HepG2 (cell line): Measurements from ENCODE around the gene GJD4. TPM values are rescaled to one million over a fixed set of nuclear protein-coding genes. Genes with fewer than 3 reads are reported as not detected.

Experiments used
- ATAC-seq: fragments of 200-7000 bp; cut with Tn5 transposase; 3 replicates; pipeline ENCODE4 v1.9.1; 2020; ENCODE audit warnings: mild to moderate bottlenecking, moderate library complexity
- BruUV-seq: library from RNA; stranded (reverse); fragments of 400-500 nt; replicated peaks from 2 replicates; lab custom pipeline; 2021; lab: Mats Ljungman, UMichigan
- CTCF ChIA-PET: fragments of 300-600 bp; formaldehyde crosslinking; extraction: SDS; loops from one replicate; lab custom pipeline; 2021; ENCODE audit warnings: low total read pairs, inconsistent platforms, low intra/inter-chr PET ratio; lab: Yijun Ruan, JAX
- POLR2A ChIA-PET: fragments of 350-600 bp; sonication (Branson Sonifier 250); formaldehyde crosslinking; loops from one replicate; lab custom pipeline; 2020; ENCODE audit warnings: antibody characterized with exemption, inconsistent platforms; lab: Yijun Ruan, JAX
- DNase-seq: peaks from one replicate; pipeline ENCODE4 v3.0.0-alpha.2; 2015; ENCODE audit warnings: low spot score
- FAIRE-seq: peaks from 3 replicates; lab custom pipeline; 2011; peaks lifted over from hg19 to GRCh38; lab: Jason Lieb, UNC
- H2AFZ ChIP-seq: one replicate; pipeline ENCODE4 v1.6.1; 2011; ENCODE audit warnings: low read length, inconsistent platforms
- H3K27ac ChIP-seq: fragments of 300-600 bp; 3 replicates; pipeline ENCODE4 v1.8.0; 2011; ENCODE audit warnings: mixed run types, mild to moderate bottlenecking, mixed read lengths, low read length, inconsistent platforms; ENCODE audit not compliant: insufficient read depth; ENCODE audit errors: extremely low read length
- H3K27me3 ChIP-seq, 2 experiments: fragments of 200-600 bp in 1 of 2; 2 replicates in 1 of 2; 3 replicates in 1 of 2; pipeline versions ENCODE4 v1.6.0 to v1.8.0; 2011; ENCODE audit warnings: low read length in 2 of 2, mild to moderate bottlenecking in 2 of 2, moderate library complexity in 2 of 2, inconsistent platforms in 1 of 2; ENCODE audit not compliant: insufficient read depth in 2 of 2, control insufficient read depth in 1 of 2
- H3K36me3 ChIP-seq, 2 experiments: fragments of 200-600 bp in 1 of 2; replicated peaks in 1 of 2; 2 replicates in 1 of 2; 3 replicates in 1 of 2; pipeline versions ENCODE4 v1.5.1 to v1.8.0; 2011; ENCODE audit warnings: low read length in 2 of 2, inconsistent platforms in 1 of 2; ENCODE audit not compliant: insufficient read depth in 2 of 2, control insufficient read depth in 1 of 2
- H3K4me1 ChIP-seq: 2 replicates; pipeline ENCODE4 v1.5.1; 2012; ENCODE audit warnings: low read length, inconsistent platforms; ENCODE audit not compliant: insufficient read depth
- H3K4me2 ChIP-seq: 2 replicates; pipeline ENCODE4 v1.6.0; 2011; ENCODE audit warnings: low read depth, low read length, inconsistent platforms
- H3K4me3 ChIP-seq, 3 experiments: fragments of 200-600 bp in 1 of 3; sonication (generic), shearing (Covaris generic) in 1 of 3; replicated peaks in 1 of 3; 2 replicates each; pipeline ENCODE4 v1.5.1; 2011 to 2016; ENCODE audit warnings: low read length in 3 of 3, inconsistent platforms in 2 of 3, low read depth in 2 of 3, mild to moderate bottlenecking in 2 of 3, control low read depth in 1 of 3, mixed read lengths in 1 of 3; ENCODE audit not compliant: insufficient read depth in 1 of 3
- H3K79me2 ChIP-seq: one replicate; pipeline ENCODE4 v1.6.1; 2011; ENCODE audit warnings: low read length, inconsistent platforms; ENCODE audit not compliant: insufficient read depth
- H3K9ac ChIP-seq: 2 replicates; pipeline ENCODE4 v1.6.0; 2011; ENCODE audit warnings: mild to moderate bottlenecking, low read depth, low read length, inconsistent platforms; ENCODE audit not compliant: insufficient read depth
- H3K9me3 ChIP-seq: 2 replicates; pipeline ENCODE4 v1.5.1; 2012; ENCODE audit warnings: mild to moderate bottlenecking, low read length
- H4K20me1 ChIP-seq: 2 replicates; pipeline ENCODE4 v1.6.0; 2011; ENCODE audit warnings: inconsistent platforms, mild to moderate bottlenecking, low read length, moderate library complexity; ENCODE audit not compliant: insufficient read depth
- ARNTL ChIP-seq: sonication (generic); formaldehyde crosslinking; IDR thresholded peaks from 2 replicates; pipeline ENCODE4 v1.4.0; 2020; ENCODE audit warnings: mild to moderate bottlenecking, missing genetic modification reagents
- DNMT3B ChIP-seq: conservative IDR thresholded peaks from 2 replicates; pipeline ENCODE4 v1.6.1; 2016; ENCODE audit warnings: missing biosample characterization, control low read depth
- HNRNPK ChIP-seq: fragments of 200-400 bp; formaldehyde crosslinking; IDR thresholded peaks from 2 replicates; pipeline ENCODE4 v1.6.1; 2018; ENCODE audit warnings: low read length, low read depth, moderate library complexity, mild to moderate bottlenecking; ENCODE audit not compliant: poor library complexity, severe bottlenecking
- HNRNPL ChIP-seq: fragments of 200-400 bp; formaldehyde crosslinking; IDR thresholded peaks from 2 replicates; pipeline ENCODE4 v1.6.1; 2017; ENCODE audit warnings: mild to moderate bottlenecking, low read depth, low read length
- KLF16 ChIP-seq, 2 experiments: sonication (generic) in 1 of 2; formaldehyde crosslinking in 1 of 2; IDR thresholded peaks; 2 replicates each; pipeline versions ENCODE4 v1.6.1 to v1.8.0; 2016 to 2023; ENCODE audit warnings: missing genetic modification reagents in 2 of 2, missing compliant biosample characterization in 1 of 2
- NR2F2 ChIP-seq: IDR thresholded peaks from 2 replicates; pipeline ENCODE4 v1.6.1; 2012; ENCODE audit warnings: low read depth, inconsistent platforms, borderline replicate concordance
- REL ChIP-seq: sonication (generic); formaldehyde crosslinking; conservative IDR thresholded peaks from 2 replicates; pipeline ENCODE4 v1.8.0; 2022; ENCODE audit warnings: mild to moderate bottlenecking, missing genetic modification reagents, moderate library complexity
- THAP11 ChIP-seq: IDR thresholded peaks from 2 replicates; pipeline ENCODE4 v1.6.1; 2016; ENCODE audit warnings: missing biosample characterization, missing genetic modification reagents
- ZBTB4 ChIP-seq: sonication (generic); formaldehyde crosslinking; IDR thresholded peaks from 2 replicates; pipeline ENCODE4 v1.4.0; 2020; ENCODE audit warnings: missing genetic modification reagents, mild to moderate bottlenecking, borderline replicate concordance
- ZKSCAN8 ChIP-seq: IDR thresholded peaks from 2 replicates; pipeline ENCODE4 v1.6.1; 2016; ENCODE audit warnings: borderline replicate concordance, missing genetic modification reagents, missing compliant biosample characterization
- ZNF253 ChIP-seq: sonication (generic); formaldehyde crosslinking; IDR thresholded peaks from 2 replicates; pipeline ENCODE4 v1.8.0; 2022; ENCODE audit warnings: mild to moderate bottlenecking, missing genetic modification reagents, borderline replicate concordance
- ZNF333 ChIP-seq: sonication (generic); formaldehyde crosslinking; IDR thresholded peaks from 2 replicates; pipeline ENCODE4 v1.4.0; 2020; ENCODE audit warnings: mild to moderate bottlenecking, missing genetic modification reagents, borderline replicate concordance
- ZNF790 ChIP-seq: sonication (generic); formaldehyde crosslinking; IDR thresholded peaks from 2 replicates; pipeline ENCODE4 v1.8.0; 2022; ENCODE audit warnings: missing genetic modification reagents, mild to moderate bottlenecking, borderline replicate concordance
- ZSCAN29 ChIP-seq: sonication (generic); formaldehyde crosslinking; conservative IDR thresholded peaks from 2 replicates; pipeline ENCODE4 v1.4.0; 2020; ENCODE audit warnings: mild to moderate bottlenecking, missing genetic modification reagents
- WGBS: methylation state at CpG from one replicate; pipeline ENCODE4 v1.1.6; 2017; ENCODE audit warnings: low lambda C conversion rate; 5-methylcytosine and 5-hydroxymethylcytosine counted together
- in situ Hi-C: cut with HindIII; loops from 2 replicates; pipeline ENCODE4 v1.10.0; 2017; ENCODE audit warnings: low pct_unique_long_range_greater_than_20kb; ENCODE audit not compliant: extremely low pct_ligation_motif_present
- intact Hi-C: fragments of 100-400 bp; cut with micrococcal nuclease; formaldehyde crosslinking; loops from one replicate; pipeline ENCODE4 v1.10.0; 2022; ENCODE audit not compliant: unreplicated experiment
- polyA plus RNA-seq, 8 experiments: library from polyadenylated mRNA; depleted of rRNA in 3 of 8; stranded (reverse) in 7 of 8; unstranded in 1 of 8; fragments of >200 nt; fragmentation: Illumina TruSeq in 4 of 8; extraction: Trizol in 4 of 8; gene quantifications; 2 replicates each; pipeline versions ENCODE4 v1.2.1 to v1.2.3, GENCODE V29; 2011 to 2016; ENCODE audit warnings: low read depth in 4 of 8, missing spikeins in 1 of 8, mixed read lengths in 1 of 8; ENCODE audit not compliant: insufficient read depth in 1 of 8
- total RNA-seq, 5 experiments: library from RNA; depleted of rRNA; stranded (reverse); fragments of >200 nt; fragmentation: Illumina TruSeq; extraction: Trizol; gene quantifications; 2 replicates each; pipeline ENCODE4 v1.2.3, GENCODE V29; 2016; ENCODE audit warnings: low read depth in 1 of 5

Gene GJD4
- total and polyA plus RNA-seq, 2 of the 13 experiments (the other 11 are each of a cell fraction or from before 2014, with no cell fraction given), result not detected

DNA sequence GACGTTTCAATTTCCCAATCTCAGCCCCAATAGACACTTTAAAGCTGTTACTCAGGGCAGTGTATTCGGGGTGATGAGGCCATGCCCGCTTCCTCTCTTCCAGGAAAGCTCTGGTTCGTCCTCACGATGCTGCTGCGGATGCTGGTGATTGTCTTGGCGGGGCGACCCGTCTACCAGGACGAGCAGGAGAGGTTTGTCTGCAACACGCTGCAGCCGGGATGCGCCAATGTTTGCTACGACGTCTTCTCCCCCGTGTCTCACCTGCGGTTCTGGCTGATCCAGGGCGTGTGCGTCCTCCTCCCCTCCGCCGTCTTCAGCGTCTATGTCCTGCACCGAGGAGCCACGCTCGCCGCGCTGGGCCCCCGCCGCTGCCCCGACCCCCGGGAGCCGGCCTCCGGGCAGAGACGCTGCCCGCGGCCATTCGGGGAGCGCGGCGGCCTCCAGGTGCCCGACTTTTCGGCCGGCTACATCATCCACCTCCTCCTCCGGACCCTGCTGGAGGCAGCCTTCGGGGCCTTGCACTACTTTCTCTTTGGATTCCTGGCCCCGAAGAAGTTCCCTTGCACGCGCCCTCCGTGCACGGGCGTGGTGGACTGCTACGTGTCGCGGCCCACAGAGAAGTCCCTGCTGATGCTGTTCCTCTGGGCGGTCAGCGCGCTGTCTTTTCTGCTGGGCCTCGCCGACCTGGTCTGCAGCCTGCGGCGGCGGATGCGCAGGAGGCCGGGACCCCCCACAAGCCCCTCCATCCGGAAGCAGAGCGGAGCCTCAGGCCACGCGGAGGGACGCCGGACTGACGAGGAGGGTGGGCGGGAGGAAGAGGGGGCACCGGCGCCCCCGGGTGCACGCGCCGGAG, 2.6 kb downstream of the GJD4 start:
- H3K9me3 ChIP-seq, result 0 out of 2 replicates have a peak, but pooled peaks cover 7% of the 10 kb centered on the region
- ChIA-PET CTCF (no interaction called here), POLR2A (no interaction called here)
- H3K36me3 ChIP-seq, result no peaks in the 10 kb centered on the region
- H3K9ac ChIP-seq, result no peak overlapping the region
- H2AFZ ChIP-seq, result no peak overlapping the region
- peaks cover 13% of the 10 kb centered on the region for H3K4me1 ChIP-seq
- no peaks in the 10 kb centered on the region; a peak in 1 of 5 replicates for H3K27me3 ChIP-seq
- no peak for TF ChIP-seq ZSCAN29 (CRISPR knock-in tag)
- TF ChIP-seq THAP11 (CRISPR knock-in tag), result no peak
- no peak for TF ChIP-seq NR2F2
- TF ChIP-seq KLF16 (CRISPR knock-in tag; IDR thresholded peaks at IDR 0.05), result no peak
- no peak for TF ChIP-seq ARNTL (CRISPR knock-in tag)
- TF ChIP-seq HNRNPK, result no peak
- no peak for TF ChIP-seq ZNF333 (CRISPR knock-in tag)
- TF ChIP-seq ZKSCAN8 (CRISPR knock-in tag), result no peak
- TF ChIP-seq ZBTB4 (CRISPR knock-in tag), result no peak
- TF ChIP-seq ZNF253 (CRISPR knock-in tag), result no peak
- TF ChIP-seq HNRNPL, result no peak
- TF ChIP-seq DNMT3B, result no peak
- TF ChIP-seq REL, result no peak
- TF ChIP-seq ZNF790 (CRISPR knock-in tag), result no peak
- TF ChIP-seq, all 625 proteins: peak for 0
- FAIRE-seq, result no peak
- in situ Hi-C loops (no loop called here), intact Hi-C loops (no loop called here)
- WGBS, result 84% methylated on average over 68 of the region's 78 CpGs
- Histone ChIP-seq H3K4me2 (no peak overlapping the region), H3K27ac (no peak overlapping the region), H3K79me2 (no peaks in the 10 kb centered on the region), H3K4me3 (no peak overlapping the region), H4K20me1 (no peaks in the 10 kb centered on the region)
- ATAC-seq, result no peak
- no TSS peak for BruUV-seq
- DNase-seq, result no peak
